ENCODE data around the gene TCTA.

The TCTA gene

DNA sequence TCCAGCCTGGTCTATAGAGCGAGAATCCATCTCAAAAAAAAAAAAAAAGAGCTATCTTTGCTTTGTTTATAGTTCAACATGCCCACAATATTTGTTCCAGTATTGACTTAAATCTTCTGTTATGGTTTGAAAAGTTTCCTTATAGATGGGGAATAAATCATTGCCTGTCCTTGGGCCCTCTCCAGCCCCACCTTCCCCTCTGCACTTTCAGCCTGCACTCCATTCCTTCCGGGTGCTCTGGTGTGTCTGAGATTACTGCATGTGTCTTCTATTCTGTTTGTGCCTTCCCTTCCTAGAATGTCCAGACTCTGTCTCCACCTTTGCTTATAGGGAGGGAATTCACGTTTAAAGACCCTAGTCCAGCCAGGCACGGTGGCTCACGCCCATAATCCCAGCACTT is 28.8 kb upstream of the TCTA start:
- TF ChIP-seq CREB1 (IDR thresholded peaks at IDR 0.05; ENCODE audit: low read depth) (no peak), TAF1 (IDR thresholded peaks at IDR 0.05; ENCODE audit: low read depth) (no peak), FOXM1 (IDR thresholded peaks at IDR 0.05; ENCODE audit: borderline replicate concordance, low read depth) (no peak), EGR1 (IDR thresholded peaks at IDR 0.05) (no peak), EP300 (IDR thresholded peaks at IDR 0.05; ENCODE audit: borderline replicate concordance) (no peak), NFIC (IDR thresholded peaks at IDR 0.05) (no peak), TCF12 (IDR thresholded peaks at IDR 0.05; ENCODE audit: low read depth) (no peak), TEAD4 (IDR thresholded peaks at IDR 0.05) (no peak), YY1 (IDR thresholded peaks at IDR 0.05; ENCODE audit: low read depth) (no peak), ZBTB7A (IDR thresholded peaks at IDR 0.05; ENCODE audit: low read depth) (no peak), CEBPB (IDR thresholded peaks at IDR 0.05) (no peak), RAD21 (IDR thresholded peaks at IDR 0.05; ENCODE audit: low read depth) (no peak)
- TF ChIP-seq, protein P1, sequence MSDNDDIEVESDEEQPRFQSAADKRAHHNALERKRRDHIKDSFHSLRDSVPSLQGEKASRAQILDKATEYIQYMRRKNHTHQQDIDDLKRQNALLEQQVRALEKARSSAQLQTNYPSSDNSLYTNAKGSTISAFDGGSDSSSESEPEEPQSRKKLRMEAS (IDR thresholded peaks at IDR 0.05) = no peak
- TF ChIP-seq, protein P2, sequence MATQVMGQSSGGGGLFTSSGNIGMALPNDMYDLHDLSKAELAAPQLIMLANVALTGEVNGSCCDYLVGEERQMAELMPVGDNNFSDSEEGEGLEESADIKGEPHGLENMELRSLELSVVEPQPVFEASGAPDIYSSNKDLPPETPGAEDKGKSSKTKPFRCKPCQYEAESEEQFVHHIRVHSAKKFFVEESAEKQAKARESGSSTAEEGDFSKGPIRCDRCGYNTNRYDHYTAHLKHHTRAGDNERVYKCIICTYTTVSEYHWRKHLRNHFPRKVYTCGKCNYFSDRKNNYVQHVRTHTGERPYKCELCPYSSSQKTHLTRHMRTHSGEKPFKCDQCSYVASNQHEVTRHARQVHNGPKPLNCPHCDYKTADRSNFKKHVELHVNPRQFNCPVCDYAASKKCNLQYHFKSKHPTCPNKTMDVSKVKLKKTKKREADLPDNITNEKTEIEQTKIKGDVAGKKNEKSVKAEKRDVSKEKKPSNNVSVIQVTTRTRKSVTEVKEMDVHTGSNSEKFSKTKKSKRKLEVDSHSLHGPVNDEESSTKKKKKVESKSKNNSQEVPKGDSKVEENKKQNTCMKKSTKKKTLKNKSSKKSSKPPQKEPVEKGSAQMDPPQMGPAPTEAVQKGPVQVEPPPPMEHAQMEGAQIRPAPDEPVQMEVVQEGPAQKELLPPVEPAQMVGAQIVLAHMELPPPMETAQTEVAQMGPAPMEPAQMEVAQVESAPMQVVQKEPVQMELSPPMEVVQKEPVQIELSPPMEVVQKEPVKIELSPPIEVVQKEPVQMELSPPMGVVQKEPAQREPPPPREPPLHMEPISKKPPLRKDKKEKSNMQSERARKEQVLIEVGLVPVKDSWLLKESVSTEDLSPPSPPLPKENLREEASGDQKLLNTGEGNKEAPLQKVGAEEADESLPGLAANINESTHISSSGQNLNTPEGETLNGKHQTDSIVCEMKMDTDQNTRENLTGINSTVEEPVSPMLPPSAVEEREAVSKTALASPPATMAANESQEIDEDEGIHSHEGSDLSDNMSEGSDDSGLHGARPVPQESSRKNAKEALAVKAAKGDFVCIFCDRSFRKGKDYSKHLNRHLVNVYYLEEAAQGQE (IDR thresholded peaks at IDR 0.05; ENCODE audit: low read depth) = no peak
- TF ChIP-seq, protein P3, sequence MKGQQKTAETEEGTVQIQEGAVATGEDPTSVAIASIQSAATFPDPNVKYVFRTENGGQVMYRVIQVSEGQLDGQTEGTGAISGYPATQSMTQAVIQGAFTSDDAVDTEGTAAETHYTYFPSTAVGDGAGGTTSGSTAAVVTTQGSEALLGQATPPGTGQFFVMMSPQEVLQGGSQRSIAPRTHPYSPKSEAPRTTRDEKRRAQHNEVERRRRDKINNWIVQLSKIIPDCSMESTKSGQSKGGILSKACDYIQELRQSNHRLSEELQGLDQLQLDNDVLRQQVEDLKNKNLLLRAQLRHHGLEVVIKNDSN (IDR thresholded peaks at IDR 0.05) = no peak

DNA sequence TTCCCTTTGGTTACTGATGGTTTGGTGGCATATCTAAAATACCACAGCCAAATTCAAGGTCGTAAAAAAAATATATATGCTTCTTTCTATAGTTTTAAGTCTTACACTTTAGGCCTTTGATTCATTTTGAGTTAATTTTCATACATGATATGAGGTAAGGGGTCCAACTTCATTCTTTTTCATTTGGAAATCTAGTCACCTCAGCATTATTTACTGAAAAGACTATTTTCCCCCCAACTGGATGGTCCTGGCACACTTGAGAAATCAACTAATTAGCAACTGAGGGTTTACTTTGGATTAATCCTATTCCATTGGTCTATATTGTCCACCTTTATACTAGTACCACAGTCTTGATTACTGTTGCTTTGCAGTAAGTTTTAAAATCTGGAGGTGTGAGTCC is 26.6 kb upstream of the TCTA start:
- TF ChIP-seq YY1 (IDR thresholded peaks at IDR 0.05; ENCODE audit: low read depth) = no peak
- TF ChIP-seq CREB1 (IDR thresholded peaks at IDR 0.05; ENCODE audit: low read depth) = no peak
- no peak for TF ChIP-seq FOXM1 (IDR thresholded peaks at IDR 0.05; ENCODE audit: borderline replicate concordance, low read depth)
- TF ChIP-seq, protein P2 (IDR thresholded peaks at IDR 0.05; ENCODE audit: low read depth) = no peak
- no peak for TF ChIP-seq TEAD4 (IDR thresholded peaks at IDR 0.05)

DNA sequence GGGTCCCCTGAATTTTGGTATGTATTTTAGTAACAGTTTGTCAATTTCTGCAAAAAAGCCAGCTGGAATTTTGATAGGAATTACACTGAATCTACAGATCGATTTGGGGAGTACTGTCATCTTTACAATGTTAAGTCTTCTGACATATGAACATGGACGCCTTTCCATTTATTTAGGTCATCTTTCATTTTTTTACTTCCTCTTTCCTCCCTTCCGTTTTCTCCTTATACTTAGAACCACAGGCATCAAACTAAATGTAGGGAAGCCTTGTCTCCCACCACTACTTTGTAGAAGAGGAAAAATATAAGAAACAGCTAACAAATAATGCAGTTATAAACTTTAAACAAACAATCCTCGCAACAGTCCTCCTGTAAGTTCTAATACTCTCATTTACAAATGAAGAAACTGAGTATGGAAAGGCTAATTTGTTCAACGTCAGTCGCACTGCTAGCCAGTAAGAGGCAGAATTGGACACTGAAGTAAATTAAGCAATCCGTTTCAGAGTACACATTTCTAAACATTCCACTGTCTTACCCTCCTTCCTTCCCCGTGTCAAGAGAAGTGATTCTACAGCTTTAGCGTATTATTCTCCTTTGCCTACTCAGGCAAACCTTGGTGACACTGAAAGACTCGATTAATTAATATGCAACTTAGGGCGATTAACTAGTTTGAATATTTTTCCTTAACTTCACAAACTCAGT is 26.0 kb upstream of the TCTA start:
- TF ChIP-seq EGR1 (IDR thresholded peaks at IDR 0.05) (no peak), TEAD4 (IDR thresholded peaks at IDR 0.05) (no peak), CEBPB (IDR thresholded peaks at IDR 0.05) (no peak), TCF12 (IDR thresholded peaks at IDR 0.05; ENCODE audit: low read depth) (no peak), FOXM1 (IDR thresholded peaks at IDR 0.05; ENCODE audit: borderline replicate concordance, low read depth) (no peak), RAD21 (IDR thresholded peaks at IDR 0.05; ENCODE audit: low read depth) (no peak), EP300 (IDR thresholded peaks at IDR 0.05; ENCODE audit: borderline replicate concordance) (no peak), YY1 (IDR thresholded peaks at IDR 0.05; ENCODE audit: low read depth) (no peak), CREB1 (IDR thresholded peaks at IDR 0.05; ENCODE audit: low read depth) (no peak), ZBTB7A (IDR thresholded peaks at IDR 0.05; ENCODE audit: low read depth) (no peak), TAF1 (IDR thresholded peaks at IDR 0.05; ENCODE audit: low read depth) (no peak), NFIC (IDR thresholded peaks at IDR 0.05) (no peak)
- TF ChIP-seq, protein P3 (IDR thresholded peaks at IDR 0.05) = no peak
- TF ChIP-seq, protein P2 (IDR thresholded peaks at IDR 0.05; ENCODE audit: low read depth) = no peak
- TF ChIP-seq, protein P1 (IDR thresholded peaks at IDR 0.05) = no peak

DNA sequence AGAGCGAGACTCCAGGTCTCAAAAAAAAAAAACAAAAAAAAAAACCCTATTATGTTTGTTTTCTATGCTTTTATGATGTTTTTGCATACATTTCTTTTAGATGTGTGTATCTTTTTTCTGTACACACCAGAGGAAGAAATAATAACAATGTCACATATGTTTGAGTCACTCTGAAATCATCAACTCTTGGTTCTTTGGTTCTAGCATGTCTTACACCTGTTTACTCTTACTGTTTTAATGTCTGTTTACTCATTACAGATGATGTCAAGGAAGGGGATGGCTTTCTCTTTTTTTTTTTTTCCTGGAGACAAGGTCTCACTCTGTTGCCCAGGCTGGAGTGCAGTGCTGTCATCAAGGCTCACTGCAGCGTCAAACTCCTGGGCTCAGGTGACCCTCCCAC is 24.5 kb upstream of the TCTA start:
- TF ChIP-seq CREB1 (IDR thresholded peaks at IDR 0.05; ENCODE audit: low read depth) (no peak), CEBPB (IDR thresholded peaks at IDR 0.05) (no peak), ZBTB7A (IDR thresholded peaks at IDR 0.05; ENCODE audit: low read depth) (no peak), EGR1 (IDR thresholded peaks at IDR 0.05) (no peak), FOXM1 (IDR thresholded peaks at IDR 0.05; ENCODE audit: borderline replicate concordance, low read depth) (no peak), TAF1 (IDR thresholded peaks at IDR 0.05; ENCODE audit: low read depth) (no peak), TEAD4 (IDR thresholded peaks at IDR 0.05) (no peak), NFIC (IDR thresholded peaks at IDR 0.05) (no peak), EP300 (IDR thresholded peaks at IDR 0.05; ENCODE audit: borderline replicate concordance) (no peak), RAD21 (IDR thresholded peaks at IDR 0.05; ENCODE audit: low read depth) (no peak), YY1 (IDR thresholded peaks at IDR 0.05; ENCODE audit: low read depth) (no peak), TCF12 (IDR thresholded peaks at IDR 0.05; ENCODE audit: low read depth) (no peak)
- TF ChIP-seq, protein P2 (IDR thresholded peaks at IDR 0.05; ENCODE audit: low read depth) = no peak
- TF ChIP-seq, protein P3 (IDR thresholded peaks at IDR 0.05) = no peak
- TF ChIP-seq, protein P1 (IDR thresholded peaks at IDR 0.05) = no peak

Measured in Ishikawa (cell line).